Inflammatory macrophage treated with lipopolysaccharide for 1 hour (primary cell): Measurements from ENCODE around the gene TXK.
A peak's percentile ranks its signal among the peaks of the same experiment; 100 is the strongest.

Experiments
- DNase-seq, 2 donors: peaks; one replicate each; pipeline ENCODE4 v3.0.0-alpha.2; 2020 to 2022

TXK gene

DNA sequence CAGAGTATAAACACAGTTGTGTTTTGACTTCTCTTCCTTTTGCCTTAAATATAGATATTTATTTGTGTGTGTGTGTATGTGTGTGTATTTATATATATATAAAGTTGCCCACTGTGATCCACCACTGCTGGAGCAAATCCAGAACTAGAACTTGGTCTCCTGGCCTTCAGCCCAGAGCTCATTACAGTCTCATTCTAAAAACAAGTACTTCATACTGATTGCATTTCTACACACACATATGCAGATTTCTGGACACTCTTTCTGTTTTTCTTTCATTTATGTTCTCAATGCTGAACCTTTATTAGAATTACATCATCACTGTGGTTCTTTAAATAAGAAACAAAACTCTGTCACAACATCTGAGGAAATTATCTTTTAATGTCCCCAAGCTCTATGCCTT is 381 bp downstream of the TXK start:
- no peak for DNase-seq

GRCh38 chr4:48131736-48132135 is 2.3 kb downstream of the TXK start:
- DNase-seq: no peak

- no peak for DNase-seq
These were observed 4.0 kb downstream of the TXK start for GRCh38 chr4:48130100-48130499.

- DNase-seq: peak in 1 of 2 donors; percentile 14
These were observed 4.6 kb downstream of the TXK start for GRCh38 chr4:48129307-48130014.

DNA sequence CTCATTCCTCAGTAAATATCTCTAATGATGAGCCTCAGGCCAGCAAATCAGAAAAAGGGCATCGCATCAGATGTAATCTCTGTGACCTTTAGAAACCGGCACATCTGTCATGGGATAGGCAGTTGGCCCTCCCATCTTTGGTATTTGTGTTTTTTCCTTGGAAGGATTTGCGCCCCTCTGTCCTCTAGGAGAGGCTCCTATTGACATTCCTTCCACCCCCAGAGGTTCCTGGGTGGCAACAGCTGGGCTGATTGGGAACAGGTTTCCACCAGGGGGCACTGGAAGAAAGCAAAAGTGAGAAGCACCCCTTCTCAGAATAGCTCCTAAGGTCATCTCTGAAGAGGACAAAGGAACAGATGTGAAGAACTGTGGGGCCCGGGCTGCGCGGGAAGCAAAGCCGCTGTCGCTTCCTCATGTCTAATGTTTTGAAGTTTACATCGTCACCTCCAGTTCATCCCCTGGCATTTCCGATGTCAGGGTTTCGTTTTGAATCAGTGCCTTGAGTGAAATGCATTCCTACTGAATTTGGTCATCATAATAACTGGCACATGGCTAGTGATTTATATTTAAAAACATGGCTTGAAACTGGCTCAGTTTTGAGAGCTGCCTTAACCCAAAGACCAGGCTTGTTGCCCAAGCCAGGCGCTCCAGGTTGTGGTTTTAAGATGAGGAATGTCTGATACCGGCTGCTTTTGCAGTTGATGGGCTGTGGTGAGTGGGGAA is 6.2 kb downstream of the TXK start:
- peak; percentile 35 to 57 for DNase-seq

- no peak for DNase-seq
These were observed 6.8 kb downstream of the TXK start for GRCh38 chr4:48127231-48127630.

DNA sequence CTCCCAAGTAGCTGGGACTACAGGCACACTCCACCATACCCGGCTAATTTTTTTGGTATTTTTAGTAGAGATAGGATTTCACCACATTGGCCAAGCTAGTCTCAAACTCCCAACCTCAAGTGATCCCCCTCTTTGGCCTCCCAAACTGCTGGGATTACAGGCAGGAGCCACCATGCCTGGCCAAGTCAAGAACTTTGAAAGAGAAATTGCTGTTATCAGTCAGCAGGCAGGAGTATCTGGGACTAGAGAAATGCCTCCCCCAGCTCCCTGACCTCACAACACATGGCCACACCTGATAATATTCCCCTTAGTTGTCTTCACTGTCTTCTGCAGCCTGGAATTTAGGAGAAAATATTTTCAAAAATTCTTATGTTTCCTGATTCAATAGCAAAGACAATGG is 7.4 kb downstream of the TXK start:
- no peak for DNase-seq

DNA sequence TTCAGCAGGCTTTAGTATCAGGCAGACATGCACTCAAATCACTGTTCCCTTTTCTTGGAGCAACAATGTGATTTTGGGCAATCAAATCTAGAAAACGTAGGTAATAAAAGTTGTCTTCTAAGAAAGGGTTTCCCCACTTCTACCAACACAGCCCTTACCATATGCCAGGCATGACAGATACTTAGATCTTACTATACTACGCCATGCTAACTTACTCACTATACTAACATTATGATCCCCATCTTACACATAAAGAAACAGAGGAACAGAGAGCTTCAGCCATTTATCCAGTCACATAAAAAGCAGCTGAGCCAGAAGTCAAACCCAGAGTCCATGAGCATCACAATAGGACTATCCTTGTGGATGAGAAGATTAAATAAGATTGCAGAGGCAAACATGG is 9.2 kb downstream of the TXK start:
- DNase-seq: no peak

- no peak for DNase-seq
These were observed 11.3 kb downstream of the TXK start for GRCh38 chr4:48122756-48123155.

GRCh38 chr4:48121180-48121579 is 12.9 kb downstream of the TXK start:
- DNase-seq: no peak

- no peak for DNase-seq
These were observed 13.9 kb downstream of the TXK start for GRCh38 chr4:48120132-48120531.

- DNase-seq: no peak
These were observed 14.4 kb downstream of the TXK start for GRCh38 chr4:48119646-48120045.

- DNase-seq: no peak
These were observed 16.0 kb downstream of the TXK start for GRCh38 chr4:48118081-48118480.

GRCh38 chr4:48116582-48116981 is 17.5 kb downstream of the TXK start:
- no peak for DNase-seq

- no peak for DNase-seq
These were observed 19.6 kb downstream of the TXK start for GRCh38 chr4:48114412-48114811.

DNA sequence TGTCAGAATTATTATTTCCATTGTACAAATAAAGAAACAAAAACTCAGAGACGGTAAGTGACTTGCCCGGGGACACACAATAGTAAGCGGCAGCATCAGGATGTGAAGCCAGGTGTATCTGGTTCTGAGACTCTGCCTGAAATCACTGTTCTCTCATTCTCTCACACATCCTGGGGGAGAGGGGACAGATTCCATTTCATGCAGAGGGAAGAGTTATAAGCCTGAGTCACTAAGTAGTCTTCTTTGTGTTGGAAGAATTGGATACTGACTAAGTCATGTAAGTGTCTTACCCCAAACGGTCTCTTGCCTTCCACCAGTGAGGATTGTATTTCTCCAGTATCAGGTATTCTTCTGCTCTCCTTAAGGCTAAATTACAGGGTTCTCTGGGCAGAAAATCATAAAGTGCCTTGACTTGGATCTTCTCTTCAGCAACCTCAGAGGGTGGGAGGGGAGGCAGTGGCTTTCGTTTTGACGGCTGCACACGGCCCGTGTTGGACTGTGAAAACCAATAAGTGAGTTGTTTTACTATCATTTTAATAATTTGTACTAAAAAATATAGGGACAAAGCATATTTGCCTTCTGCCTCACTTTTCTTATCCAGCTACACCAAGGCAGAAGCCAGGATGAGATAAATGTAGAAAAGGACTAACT is 21.9 kb downstream of the TXK start:
- DNase-seq: no peak

DNA sequence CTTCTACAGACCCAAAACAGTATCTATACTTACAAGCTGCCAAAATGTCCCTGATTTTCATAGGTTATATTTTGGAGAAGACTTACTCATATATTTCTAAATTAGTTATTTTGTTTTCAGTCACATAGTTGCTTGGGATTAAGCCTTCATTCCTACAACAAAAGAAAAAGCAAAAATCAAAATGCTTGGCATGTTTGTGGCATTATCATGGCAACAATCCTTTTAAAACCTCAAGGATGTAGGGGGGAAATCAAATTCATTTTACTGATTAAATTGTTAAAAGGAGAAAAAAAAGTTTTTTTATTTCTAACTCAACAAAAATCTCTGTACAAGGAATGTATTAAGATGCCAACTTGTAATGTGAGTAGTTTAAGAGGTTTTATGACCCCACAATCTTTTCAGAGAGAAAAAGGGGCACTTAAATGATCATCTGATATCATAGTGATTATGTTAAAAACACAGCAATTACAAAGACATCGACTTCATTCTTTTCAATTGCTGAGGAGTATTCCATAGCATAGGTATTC is 23.5 kb downstream of the TXK start:
- DNase-seq: no peak

GRCh38 chr4:48109413-48110263 is 24.4 kb downstream of the TXK start:
- DNase-seq: peak in 1 of 2 donors; percentile 23

DNA sequence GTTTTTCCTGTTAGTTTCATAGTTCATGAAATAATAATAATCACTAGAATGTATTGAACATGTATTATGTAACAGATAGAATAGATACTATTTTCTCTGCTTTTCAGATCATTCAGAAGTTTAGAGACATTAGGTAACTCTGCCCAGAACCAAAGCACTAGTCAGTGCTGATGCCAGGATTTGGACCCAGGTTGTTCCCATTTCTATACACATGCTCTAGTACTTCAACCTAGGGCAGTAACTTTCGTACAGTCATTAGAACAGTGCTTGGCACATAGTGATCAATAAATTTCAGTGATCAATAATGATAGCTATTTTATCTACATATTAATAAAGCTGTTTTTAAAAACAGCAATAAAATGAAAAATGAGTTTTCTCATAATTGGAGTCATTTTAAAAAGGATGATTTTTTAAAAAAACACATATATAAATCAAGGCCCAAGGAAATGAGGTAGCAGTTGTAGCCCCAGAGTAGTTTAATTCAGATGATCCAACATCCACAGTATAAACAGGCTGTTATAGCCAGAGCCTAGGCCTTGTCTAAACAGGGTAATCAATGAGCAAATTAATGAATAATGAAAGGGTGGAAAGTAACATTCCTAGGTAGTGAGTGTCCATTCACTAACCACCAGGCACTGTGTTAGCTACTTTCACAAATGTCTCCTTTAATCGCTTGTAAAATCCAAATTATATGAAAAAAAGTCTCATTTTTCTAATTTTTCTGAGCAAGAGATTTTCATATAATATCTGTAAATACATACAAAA is 25.6 kb downstream of the TXK start:
- no peak for DNase-seq

- no peak for DNase-seq
These were observed 28.8 kb downstream of the TXK start for GRCh38 chr4:48105230-48105629.

DNA sequence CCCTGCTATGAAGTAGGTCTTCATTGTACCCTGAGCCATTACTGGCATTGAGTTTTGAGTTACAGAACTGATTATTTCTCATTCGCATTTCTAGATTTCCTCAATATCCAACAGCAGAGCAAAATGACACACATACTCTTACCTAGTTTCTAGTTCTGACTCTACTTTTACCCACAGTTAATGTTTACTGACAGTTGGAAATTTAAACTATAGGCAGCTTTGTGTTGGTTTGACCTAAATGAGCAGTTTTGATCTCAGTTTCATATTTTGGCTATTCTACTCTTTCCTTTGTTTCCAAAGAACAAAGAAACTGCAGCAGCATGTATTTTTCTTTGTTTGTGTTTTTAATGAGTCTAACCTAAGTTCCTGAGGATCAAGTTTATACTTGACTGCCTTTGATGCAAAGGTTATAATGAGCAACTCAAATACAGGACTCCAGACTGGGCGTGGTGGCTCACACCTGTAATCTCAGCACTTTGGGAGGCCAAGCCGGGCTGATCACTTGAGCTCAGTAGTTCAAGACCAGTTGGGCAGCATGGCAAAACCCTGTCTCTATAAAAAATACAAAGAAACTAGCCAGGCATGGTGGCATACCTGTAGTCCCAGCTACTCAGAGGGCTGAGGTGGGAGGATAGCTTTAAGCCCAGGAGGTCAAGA is 30.4 kb downstream of the TXK start:
- no peak for DNase-seq

DNA sequence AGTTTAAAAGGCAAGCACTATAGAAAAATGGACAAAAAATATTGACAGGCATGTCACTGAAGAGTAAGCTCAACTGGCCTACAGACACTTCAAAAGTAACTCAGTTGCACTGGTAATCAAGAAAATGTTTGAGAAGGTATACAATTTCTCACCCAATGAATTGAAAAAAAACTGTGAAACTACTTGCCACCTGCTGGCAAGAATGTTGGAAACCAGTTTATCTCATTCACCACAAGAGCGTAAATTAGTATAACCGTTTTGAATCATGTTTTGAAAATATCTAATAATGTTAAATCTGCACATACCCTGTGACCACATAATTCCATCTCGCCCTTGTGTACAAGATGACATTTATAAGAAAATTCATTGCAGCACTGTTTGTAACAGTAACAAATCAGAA is 31.7 kb downstream of the TXK start:
- no peak for DNase-seq
